Esophagus muscularis mucosa (tissue), 4 donors: ENCODE data around the gene MMP17.
A peak's percentile ranks its signal among the peaks of the same experiment; 100 is the strongest.

Experiments used
- EP300 ChIP-seq: sonication (generic); formaldehyde crosslinking; IDR thresholded peaks from one replicate; pipeline ENCODE4 v1.6.1; 2017; ENCODE audit warnings: antibody characterized with exemption
- POLR2A ChIP-seq: fragments of 450-650 bp; IDR thresholded peaks from one replicate; pipeline ENCODE4 v1.6.1; 2017; ENCODE audit warnings: antibody characterized with exemption, moderate library complexity, mild to moderate bottlenecking, low read depth
- POLR2AphosphoS5 ChIP-seq, 2 donors: sonication (generic); formaldehyde crosslinking; IDR thresholded peaks; one replicate each; pipeline ENCODE4 v1.6.1; 2017; ENCODE audit warnings: antibody characterized with exemption in 2 of 2
- TF ChIP-seq, protein P1 (sequence below), 3 experiments: fragments of 200-600 bp in 2 of 3; fragments of 450-650 bp in 1 of 3; sonication (generic) in 2 of 3; IDR thresholded peaks; one replicate each; pipeline ENCODE4 v1.5.1; 2017 to 2019; ENCODE audit warnings: antibody characterized with exemption in 3 of 3, mild to moderate bottlenecking in 2 of 3, moderate library complexity in 1 of 3

DNA sequence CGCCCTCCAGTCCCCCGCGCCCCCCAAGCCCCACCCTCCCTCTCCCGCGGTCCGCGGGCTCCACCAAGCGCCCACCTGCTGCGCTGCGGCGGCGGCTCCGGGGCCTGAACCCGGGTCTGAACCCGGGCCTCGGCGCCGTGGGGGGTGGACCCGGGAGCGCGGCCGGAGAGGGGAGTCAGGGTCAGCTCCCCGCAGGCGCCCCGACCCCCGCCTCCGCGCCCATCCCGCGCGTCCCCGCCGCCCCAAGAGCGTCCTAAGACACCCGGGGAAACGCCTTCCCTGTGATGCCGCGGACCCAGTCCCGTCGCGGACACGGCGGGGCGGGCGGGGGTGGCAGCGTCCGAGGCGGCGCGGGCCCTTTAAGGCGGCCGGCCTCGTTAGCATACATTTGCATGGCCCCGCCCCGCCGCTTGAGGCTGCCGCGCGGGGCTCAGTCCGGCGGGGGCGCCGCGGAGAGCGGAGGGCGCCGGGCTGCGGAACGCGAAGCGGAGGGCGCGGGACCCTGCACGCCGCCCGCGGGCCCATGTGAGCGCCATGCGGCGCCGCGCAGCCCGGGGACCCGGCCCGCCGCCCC is at the start of gene MMP17:
- TF ChIP-seq, protein P1, sequence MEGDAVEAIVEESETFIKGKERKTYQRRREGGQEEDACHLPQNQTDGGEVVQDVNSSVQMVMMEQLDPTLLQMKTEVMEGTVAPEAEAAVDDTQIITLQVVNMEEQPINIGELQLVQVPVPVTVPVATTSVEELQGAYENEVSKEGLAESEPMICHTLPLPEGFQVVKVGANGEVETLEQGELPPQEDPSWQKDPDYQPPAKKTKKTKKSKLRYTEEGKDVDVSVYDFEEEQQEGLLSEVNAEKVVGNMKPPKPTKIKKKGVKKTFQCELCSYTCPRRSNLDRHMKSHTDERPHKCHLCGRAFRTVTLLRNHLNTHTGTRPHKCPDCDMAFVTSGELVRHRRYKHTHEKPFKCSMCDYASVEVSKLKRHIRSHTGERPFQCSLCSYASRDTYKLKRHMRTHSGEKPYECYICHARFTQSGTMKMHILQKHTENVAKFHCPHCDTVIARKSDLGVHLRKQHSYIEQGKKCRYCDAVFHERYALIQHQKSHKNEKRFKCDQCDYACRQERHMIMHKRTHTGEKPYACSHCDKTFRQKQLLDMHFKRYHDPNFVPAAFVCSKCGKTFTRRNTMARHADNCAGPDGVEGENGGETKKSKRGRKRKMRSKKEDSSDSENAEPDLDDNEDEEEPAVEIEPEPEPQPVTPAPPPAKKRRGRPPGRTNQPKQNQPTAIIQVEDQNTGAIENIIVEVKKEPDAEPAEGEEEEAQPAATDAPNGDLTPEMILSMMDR (IDR thresholded peaks at IDR 0.05) = peak in 1 of 3 experiments; percentile 7
- TF ChIP-seq POLR2AphosphoS5 (IDR thresholded peaks at IDR 0.05) (peak in 1 of 2 donors; percentile 45), EP300 (no peak), POLR2A (no peak)
